PC-3 (cell line): ENCODE measurements around the gene USP4. TPM values are rescaled to one million over a fixed set of nuclear protein-coding genes. Genes with fewer than 3 reads are reported as not detected.

ENCODE experiments used
- ATAC-seq: fragments of 200-7000 bp; cut with Tn5 transposase; 2 replicates; pipeline ENCODE4 v1.9.1; 2020; ENCODE audit warnings: mild to moderate bottlenecking, moderate library complexity
- BruUV-seq: library from RNA; stranded (reverse); fragments of 400-500 nt; replicated peaks from 2 replicates; lab custom pipeline; 2021; lab: Mats Ljungman, UMichigan
- CTCF ChIA-PET: fragments of 300-600 bp; sonication (Branson Sonifier 250); formaldehyde crosslinking; loops from one replicate; lab custom pipeline; 2022; ENCODE audit warnings: antibody characterized with exemption; lab: Charles Lee
- POLR2A ChIA-PET: fragments of 300-600 bp; sonication (Branson Sonifier 250); formaldehyde crosslinking; loops from one replicate; lab custom pipeline; 2022; ENCODE audit warnings: antibody characterized with exemption; ENCODE audit not compliant: unreplicated experiment; lab: Charles Lee
- DNase-seq: peaks from one replicate; pipeline ENCODE4 v3.0.0-alpha.2; 2015
- H2AFZ ChIP-seq: fragments of 300-600 bp; sonication (generic); 2 replicates; pipeline ENCODE4 v1.6.0; 2016; ENCODE audit warnings: antibody characterized with exemption, low read length
- H3F3A ChIP-seq: fragments of 300-600 bp; sonication (generic); one replicate; pipeline ENCODE4 v1.6.0; 2017; ENCODE audit warnings: antibody characterized with exemption, low read length, control low read depth, mild to moderate bottlenecking; ENCODE audit not compliant: unreplicated experiment
- H3K27ac ChIP-seq: fragments of 300-600 bp; sonication (generic); 2 replicates; pipeline ENCODE4 v1.5.1; 2016; ENCODE audit warnings: mild to moderate bottlenecking, low read length
- H3K27me3 ChIP-seq: fragments of 300-600 bp; sonication (generic); 2 replicates; pipeline ENCODE4 v1.6.1; 2016; ENCODE audit warnings: low read length, mixed read lengths
- H3K36me3 ChIP-seq: fragments of 300-600 bp; sonication (generic); 2 replicates; pipeline ENCODE4 v1.6.1; 2016; ENCODE audit warnings: low read depth, mixed run types, low read length, mixed read lengths
- H3K4me1 ChIP-seq: fragments of 300-600 bp; sonication (generic); 2 replicates; pipeline ENCODE4 v1.5.1; 2016; ENCODE audit warnings: low read length; ENCODE audit not compliant: insufficient read depth
- H3K4me2 ChIP-seq: fragments of 300-600 bp; sonication (generic); 2 replicates; pipeline ENCODE4 v1.6.0; 2016; ENCODE audit warnings: low read length
- H3K4me3 ChIP-seq: fragments of 300-600 bp; sonication (generic); 2 replicates; pipeline ENCODE4 v1.5.1; 2016; ENCODE audit warnings: mild to moderate bottlenecking, low read length, mixed read lengths
- H3K79me2 ChIP-seq: fragments of 300-600 bp; sonication (generic); 2 replicates; pipeline ENCODE4 v1.6.1; 2017; ENCODE audit warnings: low read length, mixed read lengths
- H3K9ac ChIP-seq: fragments of 300-600 bp; sonication (generic); 2 replicates; pipeline ENCODE4 v1.6.0; 2016; ENCODE audit warnings: mild to moderate bottlenecking, low read length
- H3K9me2 ChIP-seq: fragments of 300-600 bp; sonication (generic); replicated peaks from 2 replicates; pipeline ENCODE4 v1.6.1; 2016; ENCODE audit warnings: mixed run types, low read length, mixed read lengths
- H3K9me3 ChIP-seq: fragments of 300-600 bp; sonication (generic); 2 replicates; pipeline ENCODE4 v1.6.1; 2016; ENCODE audit warnings: low read length, mixed read lengths
- H4K20me1 ChIP-seq: fragments of 300-600 bp; sonication (generic); 2 replicates; pipeline ENCODE4 v1.6.1; 2016; ENCODE audit warnings: low read length, mixed read lengths
- EZH2 ChIP-seq: fragments of 300-600 bp; sonication (generic); IDR thresholded peaks from one replicate; pipeline ENCODE4 v1.6.1; 2017; ENCODE audit warnings: antibody characterized with exemption, mild to moderate bottlenecking, low read length; ENCODE audit not compliant: unreplicated experiment
- EZH2phosphoT487 ChIP-seq: fragments of 300-600 bp; sonication (generic); IDR thresholded peaks from 2 replicates; pipeline ENCODE4 v1.6.1; 2018; ENCODE audit warnings: mild to moderate bottlenecking, antibody characterized with exemption, low read length, borderline replicate concordance
- intact Hi-C: fragments of 100-400 bp; cut with micrococcal nuclease; formaldehyde crosslinking; loops from 2 replicates; pipeline ENCODE4 v1.9.0; 2023
- total RNA-seq: library from RNA; depleted of rRNA; stranded (reverse); fragments of >200 nt; gene quantifications from 2 replicates; pipeline ENCODE4 v1.2.3, GENCODE V29; 2014
- TF ChIP-seq, protein P1 (sequence below): fragments of 300-600 bp; sonication (generic); conservative IDR thresholded peaks from 2 replicates; pipeline ENCODE4 v1.5.1; 2017; ENCODE audit warnings: antibody characterized with exemption, low read depth, mild to moderate bottlenecking, low read length

Gene USP4
- total RNA-seq, 1 experiment from 2014 or later = 19.9 TPM

DNA sequence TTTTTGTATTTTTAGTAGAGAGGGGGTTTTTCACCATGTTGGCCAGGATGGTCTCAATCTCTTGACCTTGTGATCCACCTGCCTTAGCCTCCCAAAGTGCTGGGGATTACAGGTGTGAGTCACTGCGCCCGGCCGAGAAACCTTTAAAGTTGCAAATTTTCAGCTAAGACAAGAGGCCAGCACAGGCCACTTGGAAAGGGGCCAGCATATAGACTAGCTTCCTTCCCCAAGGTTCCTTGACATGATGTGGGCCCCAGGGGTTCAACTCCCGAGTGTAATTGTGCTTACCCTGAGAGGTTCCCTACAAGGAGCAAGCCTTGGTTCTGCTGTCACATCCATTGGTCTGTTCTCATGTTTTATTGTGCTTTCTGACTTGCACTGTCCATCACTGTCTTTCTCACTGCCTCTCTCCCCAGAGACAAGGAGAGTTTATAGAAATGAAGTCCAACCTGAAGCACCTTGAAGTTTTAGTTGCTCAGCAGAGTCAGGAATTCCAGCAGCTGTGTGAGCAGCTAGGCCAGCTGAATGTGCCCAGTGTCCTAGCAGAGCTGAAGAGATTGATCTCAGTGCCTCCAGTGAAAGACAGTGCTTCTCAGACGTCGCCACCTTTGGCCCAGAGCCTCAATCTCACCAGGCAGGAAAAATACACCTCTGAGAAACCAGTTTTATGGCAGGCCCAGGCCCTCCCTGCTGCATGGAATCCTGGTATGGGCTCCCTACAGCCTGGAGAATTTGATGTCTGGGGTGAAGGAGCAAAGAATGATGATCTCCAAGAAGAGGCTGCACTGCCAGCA, 83.9 kb downstream of the USP4 start:
- no peaks in the 10 kb centered on the region for H3F3A ChIP-seq
- intact Hi-C loops = no loop called here

DNA sequence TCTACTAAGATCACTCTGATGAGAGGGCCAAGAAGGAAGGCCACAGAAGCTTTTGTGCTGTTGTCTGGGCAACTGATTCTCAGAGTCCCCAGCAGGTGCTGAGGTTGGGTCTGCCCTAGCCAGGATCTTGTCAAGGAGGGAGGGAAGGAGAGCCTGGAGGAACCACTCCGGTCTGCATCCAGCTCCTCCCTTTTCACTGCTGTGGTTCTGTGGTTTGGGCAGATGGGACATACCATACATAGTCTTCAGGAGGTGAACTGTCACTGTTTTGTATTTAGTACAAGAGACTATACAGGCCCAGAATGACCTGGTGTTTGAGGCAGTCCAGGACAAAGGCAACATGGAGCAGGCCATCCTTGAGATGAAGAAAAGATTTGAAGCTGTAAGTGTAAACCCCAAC, 84.7 kb downstream of the USP4 start:
- Histone ChIP-seq H3K27me3 (no peaks in the 10 kb centered on the region), H3K4me3 (no peak overlapping the region), H2AFZ (no peak overlapping the region), H3K79me2 (no peaks in the 10 kb centered on the region), H3K36me3 (no peaks in the 10 kb centered on the region), H3K9ac (no peak overlapping the region), H3K4me2 (no peak overlapping the region), H3K9me2 (no peaks in the 10 kb centered on the region), H3F3A (peaks cover 2% of the 10 kb centered on the region), H3K4me1 (peaks cover 21% of the 10 kb centered on the region), H3K27ac (no peak overlapping the region), H3K9me3 (no peaks in the 10 kb centered on the region), H4K20me1 (no peaks in the 10 kb centered on the region)
- ChIA-PET POLR2A (no interaction called here), CTCF (no interaction called here)
- DNase-seq (peak; percentile 46), ATAC-seq (peak; percentile 37)
- intact Hi-C loops = no loop called here
- TF ChIP-seq EZH2 (no peak), EZH2phosphoT487 (no peak)
- TF ChIP-seq, protein P1, sequence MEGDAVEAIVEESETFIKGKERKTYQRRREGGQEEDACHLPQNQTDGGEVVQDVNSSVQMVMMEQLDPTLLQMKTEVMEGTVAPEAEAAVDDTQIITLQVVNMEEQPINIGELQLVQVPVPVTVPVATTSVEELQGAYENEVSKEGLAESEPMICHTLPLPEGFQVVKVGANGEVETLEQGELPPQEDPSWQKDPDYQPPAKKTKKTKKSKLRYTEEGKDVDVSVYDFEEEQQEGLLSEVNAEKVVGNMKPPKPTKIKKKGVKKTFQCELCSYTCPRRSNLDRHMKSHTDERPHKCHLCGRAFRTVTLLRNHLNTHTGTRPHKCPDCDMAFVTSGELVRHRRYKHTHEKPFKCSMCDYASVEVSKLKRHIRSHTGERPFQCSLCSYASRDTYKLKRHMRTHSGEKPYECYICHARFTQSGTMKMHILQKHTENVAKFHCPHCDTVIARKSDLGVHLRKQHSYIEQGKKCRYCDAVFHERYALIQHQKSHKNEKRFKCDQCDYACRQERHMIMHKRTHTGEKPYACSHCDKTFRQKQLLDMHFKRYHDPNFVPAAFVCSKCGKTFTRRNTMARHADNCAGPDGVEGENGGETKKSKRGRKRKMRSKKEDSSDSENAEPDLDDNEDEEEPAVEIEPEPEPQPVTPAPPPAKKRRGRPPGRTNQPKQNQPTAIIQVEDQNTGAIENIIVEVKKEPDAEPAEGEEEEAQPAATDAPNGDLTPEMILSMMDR = no peak
- BruUV-seq = no TSS peak

More for the DNA sequence above, 83.9 kb downstream of the USP4 start:
- Histone ChIP-seq H2AFZ (no peak overlapping the region), H3K4me3 (no peak overlapping the region), H3K9me2 (no peaks in the 10 kb centered on the region), H3K9me3 (no peaks in the 10 kb centered on the region), H3K4me2 (peak overlapping the region; percentile 23), H3K4me1 (peaks cover 21% of the 10 kb centered on the region), H3K79me2 (no peaks in the 10 kb centered on the region), H3K27me3 (no peaks in the 10 kb centered on the region), H4K20me1 (no peaks in the 10 kb centered on the region), H3K36me3 (no peaks in the 10 kb centered on the region), H3K9ac (no peak overlapping the region), H3K27ac (no peak overlapping the region)
- ATAC-seq = peak; percentile 12; the same call in 1 of the 2 replicates
- peak; percentile 24 for DNase-seq
- TF ChIP-seq EZH2 (no peak), EZH2phosphoT487 (no peak)
- TF ChIP-seq, protein P1 = no peak
- BruUV-seq = no TSS peak
- CTCF ChIA-PET = no interaction called here
- POLR2A ChIA-PET = no interaction called here

DNA sequence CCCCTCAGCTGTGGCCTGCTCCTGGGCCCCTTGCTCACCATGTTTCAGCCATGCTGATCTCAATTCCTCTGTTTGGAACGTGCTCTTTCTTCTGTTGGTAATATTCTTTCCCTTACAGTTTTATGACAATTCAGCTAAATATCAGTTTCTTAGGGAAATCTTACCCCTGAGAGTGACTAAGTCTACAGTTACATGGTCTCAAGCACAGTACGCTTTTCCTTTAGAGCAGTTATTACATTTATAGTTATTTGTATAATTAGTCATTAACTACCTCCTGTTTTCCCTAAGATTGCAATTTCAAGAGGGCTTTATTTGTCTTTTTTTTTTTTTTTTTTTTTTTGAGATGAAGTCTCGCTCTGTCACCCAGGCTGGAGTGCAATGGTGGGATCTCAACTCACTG, 86.3 kb downstream of the USP4 start:
- intact Hi-C loops = loop anchor here (2.0 to 5.0 kb wide), 2 partner anchors 36 to 83 kb away; partner anchors contain the start of gene KLHDC8B
- peak overlapping the region; percentile 45 for H3K9ac ChIP-seq
- peak overlapping the region; percentile 47 for H2AFZ ChIP-seq
- H3K27me3 ChIP-seq = no peaks in the 10 kb centered on the region
- DNase-seq (peak; percentile 59), ATAC-seq (peak; percentile 85)
- H3K27ac ChIP-seq = peak overlapping the region; percentile 83
- ChIA-PET POLR2A (interaction anchor here (0.6 kb wide), 1 partner anchor 133 kb away, joined by 3 read pairs; the partner anchor contains the start of gene USP19), CTCF (no interaction called here)
- TF ChIP-seq, protein P1 = no peak
- no peak for TF ChIP-seq EZH2phosphoT487
- TF ChIP-seq EZH2 = no peak
- no peaks in the 10 kb centered on the region for H4K20me1 ChIP-seq
- peak overlapping the region; percentile 63 for H3K4me2 ChIP-seq
- H3K36me3 ChIP-seq = no peaks in the 10 kb centered on the region
- no TSS peak for BruUV-seq
- no peaks in the 10 kb centered on the region for H3K9me2 ChIP-seq
- H3K4me1 ChIP-seq = peaks cover 21% of the 10 kb centered on the region
- peaks cover 3% of the 10 kb centered on the region for H3F3A ChIP-seq
- no peaks in the 10 kb centered on the region for H3K9me3 ChIP-seq
- H3K4me3 ChIP-seq = no peak overlapping the region
- no peaks in the 10 kb centered on the region for H3K79me2 ChIP-seq
